Spleen (tissue), 7 donors: ENCODE measurements around the gene OR7D4.

Source experiments
- POLR2A ChIP-seq, 3 donors: fragments of 450-650 bp; IDR thresholded peaks; one replicate each; pipeline ENCODE4 v1.5.1; 2017; ENCODE audit warnings: antibody characterized with exemption in 3 of 3, mild to moderate bottlenecking in 1 of 3
- POLR2AphosphoS5 ChIP-seq, 3 donors: sonication (generic); formaldehyde crosslinking; IDR thresholded peaks; one replicate each; pipeline ENCODE4 v1.5.1; 2017; ENCODE audit warnings: antibody characterized with exemption in 3 of 3
- TF ChIP-seq, protein P1 (sequence below), 11 experiments: fragments of 200-600 bp in 7 of 11; fragments of 450-650 bp in 4 of 11; sonication (generic) in 4 of 11; IDR thresholded peaks in 8 of 11; conservative IDR thresholded peaks in 3 of 11; 1 replicate in 7 of 11; 2 replicates in 4 of 11; pipeline versions ENCODE4 v1.4.0 to v1.8.0; 2016 to 2021; ENCODE audit warnings: antibody characterized with exemption in 11 of 11, inconsistent platforms in 4 of 11, mild to moderate bottlenecking in 1 of 11
- donor health status: DM: no; HTN: no; CAD: no; lungs with moderate emphysema.
- donor health status: DM: no; HTN: no; CAD: no.
- donor health status: DM: no; HTN: no; CAD: no.

DNA sequence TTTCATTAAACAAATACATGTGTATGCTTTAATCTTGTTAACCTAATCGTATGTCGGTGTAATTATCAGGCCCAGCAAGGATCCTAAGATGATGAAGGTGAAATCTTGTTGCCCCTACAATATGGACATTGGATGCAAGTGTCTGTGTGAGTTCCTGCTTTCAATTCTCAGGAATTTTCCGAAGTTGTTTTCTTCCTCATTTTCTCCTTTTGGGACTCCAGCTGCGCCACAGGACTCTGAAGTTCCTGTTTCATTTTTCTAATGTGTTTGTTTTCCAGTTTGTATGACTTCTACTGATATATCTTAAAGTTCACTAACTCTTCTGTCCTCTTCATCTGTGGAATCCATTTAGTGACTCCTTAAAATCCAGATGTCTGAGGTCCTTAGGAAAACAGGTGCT lies 52.5 kb downstream of the OR7D4 start:
- TF ChIP-seq, protein P1, sequence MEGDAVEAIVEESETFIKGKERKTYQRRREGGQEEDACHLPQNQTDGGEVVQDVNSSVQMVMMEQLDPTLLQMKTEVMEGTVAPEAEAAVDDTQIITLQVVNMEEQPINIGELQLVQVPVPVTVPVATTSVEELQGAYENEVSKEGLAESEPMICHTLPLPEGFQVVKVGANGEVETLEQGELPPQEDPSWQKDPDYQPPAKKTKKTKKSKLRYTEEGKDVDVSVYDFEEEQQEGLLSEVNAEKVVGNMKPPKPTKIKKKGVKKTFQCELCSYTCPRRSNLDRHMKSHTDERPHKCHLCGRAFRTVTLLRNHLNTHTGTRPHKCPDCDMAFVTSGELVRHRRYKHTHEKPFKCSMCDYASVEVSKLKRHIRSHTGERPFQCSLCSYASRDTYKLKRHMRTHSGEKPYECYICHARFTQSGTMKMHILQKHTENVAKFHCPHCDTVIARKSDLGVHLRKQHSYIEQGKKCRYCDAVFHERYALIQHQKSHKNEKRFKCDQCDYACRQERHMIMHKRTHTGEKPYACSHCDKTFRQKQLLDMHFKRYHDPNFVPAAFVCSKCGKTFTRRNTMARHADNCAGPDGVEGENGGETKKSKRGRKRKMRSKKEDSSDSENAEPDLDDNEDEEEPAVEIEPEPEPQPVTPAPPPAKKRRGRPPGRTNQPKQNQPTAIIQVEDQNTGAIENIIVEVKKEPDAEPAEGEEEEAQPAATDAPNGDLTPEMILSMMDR (IDR thresholded peaks at IDR 0.05 in 8 of 11, conservative IDR thresholded peaks at IDR 0.05 in 3 of 11), result no peak
- no peak for TF ChIP-seq POLR2A (IDR thresholded peaks at IDR 0.05)
- TF ChIP-seq POLR2AphosphoS5 (IDR thresholded peaks at IDR 0.05), result no peak
